A549 (cell line): Measurements from ENCODE around the gene HOXB1. TPM values are rescaled to one million over a fixed set of nuclear protein-coding genes. Genes with fewer than 3 reads are reported as not detected.
A peak's percentile ranks its signal among the peaks of the same experiment; 100 is the strongest.

Experiments used
- ATAC-seq, 2 experiments: fragments of 200-7000 bp in 1 of 2; fragments of >200 bp in 1 of 2; cut with Nextera tagmentation in 1 of 2; cut with Tn5 transposase in 1 of 2; 3 replicates each; pipeline versions ENCODE4 v1.8.0 to v1.9.1; 2018 to 2020; ENCODE audit warnings: mild to moderate bottlenecking in 1 of 2, moderate library complexity in 1 of 2
- CTCF ChIA-PET: fragments of 300-600 bp; sonication (Branson Sonifier 250); formaldehyde crosslinking; extraction: SDS; loops from one replicate; lab custom pipeline; 2021; ENCODE audit warnings: antibody characterized with exemption, inconsistent platforms; lab: Yijun Ruan, JAX
- POLR2A ChIA-PET: fragments of 350-600 bp; formaldehyde crosslinking; extraction: SDS; loops from one replicate; lab custom pipeline; 2021; ENCODE audit warnings: antibody characterized with exemption, inconsistent platforms; lab: Yijun Ruan, JAX
- DNase-seq, 2 experiments: peaks; one replicate each; pipeline versions ENCODE4 v3.0.0 to v3.0.0-alpha.2; 2011 to 2016; ENCODE audit warnings: low read depth in 1 of 2, low spot score in 1 of 2
- FAIRE-seq: peaks from 2 replicates; lab custom pipeline; 2011; peaks lifted over from hg19 to GRCh38; lab: Jason Lieb, UNC
- H3K27ac ChIP-seq, 2 experiments: fragments of >200 bp; sonication (Bioruptor Twin); formaldehyde crosslinking; 3 replicates each; pipeline ENCODE4 v1.5.1; 2016 to 2017
- H3K4me1 ChIP-seq: fragments of >200 bp; sonication (Bioruptor Twin); formaldehyde crosslinking; 3 replicates; pipeline ENCODE4 v1.6.1; 2016
- H3K4me2 ChIP-seq: fragments of >200 bp; sonication (Bioruptor Twin); formaldehyde crosslinking; 3 replicates; pipeline ENCODE4 v1.6.1; 2016
- H3K4me3 ChIP-seq: fragments of >200 bp; sonication (Bioruptor Twin); formaldehyde crosslinking; 3 replicates; pipeline ENCODE4 v1.5.1; 2016
- H3K9me3 ChIP-seq: fragments of >200 bp; sonication (Bioruptor Twin); formaldehyde crosslinking; 3 replicates; pipeline ENCODE4 v1.6.1; 2016
- ATOH8 ChIP-seq: fragments of 250-450 bp; sonication (Bioruptor Pico); IDR thresholded peaks from 2 replicates; pipeline ENCODE4 v1.5.0; 2020; ENCODE audit warnings: low read depth, mild to moderate bottlenecking, moderate library complexity
- BCL3 ChIP-seq: fragments of >200 bp; sonication (Bioruptor Twin); formaldehyde crosslinking; IDR thresholded peaks from 3 replicates; pipeline ENCODE4 v1.6.1; 2016
- BHLHE40 ChIP-seq: IDR thresholded peaks from 2 replicates; pipeline ENCODE4 v1.6.1; 2012; ENCODE audit warnings: low read depth, low read length, inconsistent platforms
- CBX2 ChIP-seq: fragments of 200-600 bp; sonication (generic); IDR thresholded peaks from 2 replicates; pipeline ENCODE4 v1.6.1; 2016; ENCODE audit warnings: low read depth, mild to moderate bottlenecking, borderline replicate concordance
- CBX8 ChIP-seq: fragments of 200-600 bp; sonication (generic); IDR thresholded peaks from 2 replicates; pipeline ENCODE4 v1.6.1; 2016
- CHD2 ChIP-seq: fragments of 150-350 bp; IDR thresholded peaks from 2 replicates; pipeline ENCODE4 v1.6.1; 2014; ENCODE audit warnings: low read length; ENCODE audit not compliant: partially characterized antibody
- CHD4 ChIP-seq: fragments of 200-600 bp; sonication (generic); IDR thresholded peaks from 2 replicates; pipeline ENCODE4 v1.6.1; 2016; ENCODE audit warnings: antibody characterized with exemption, mild to moderate bottlenecking, borderline replicate concordance
- CTCF ChIP-seq: fragments of >200 bp; sonication (Bioruptor Twin); formaldehyde crosslinking; IDR thresholded peaks from 3 replicates; pipeline ENCODE4 v1.5.1; 2016
- EHF ChIP-seq: fragments of 250-450 bp; sonication (Bioruptor Pico); IDR thresholded peaks from 2 replicates; pipeline ENCODE4 v1.5.0; 2020; ENCODE audit warnings: mild to moderate bottlenecking
- ESRRA ChIP-seq: fragments of 150-350 bp; IDR thresholded peaks from 2 replicates; pipeline ENCODE4 v1.6.1; 2014; ENCODE audit warnings: mild to moderate bottlenecking, low read length, borderline replicate concordance
- FOSB ChIP-seq: fragments of 250-450 bp; sonication (Bioruptor Pico); IDR thresholded peaks from 2 replicates; pipeline ENCODE4 v1.5.0; 2020; ENCODE audit warnings: mild to moderate bottlenecking, moderate library complexity
- FOSL2 ChIP-seq, 2 experiments: fragments of 450-650 bp in 1 of 2; fragments of >200 bp in 1 of 2; sonication (Bioruptor Twin) in 1 of 2; formaldehyde crosslinking; IDR thresholded peaks; 2 replicates each; pipeline versions ENCODE4 v1.5.0 to v1.6.1; 2016 to 2020; ENCODE audit warnings: mild to moderate bottlenecking in 1 of 2, moderate library complexity in 1 of 2
- FOXS1 ChIP-seq: fragments of 250-450 bp; sonication (Bioruptor Pico); IDR thresholded peaks from 2 replicates; pipeline ENCODE4 v1.5.0; 2020; ENCODE audit warnings: mild to moderate bottlenecking, moderate library complexity
- HMGXB4 ChIP-seq: fragments of 250-450 bp; sonication (Bioruptor Pico); IDR thresholded peaks from 2 replicates; pipeline ENCODE4 v1.5.0; 2021; ENCODE audit warnings: mild to moderate bottlenecking, moderate library complexity, borderline replicate concordance
- HOXA7 ChIP-seq: fragments of 250-450 bp; sonication (Bioruptor Pico); IDR thresholded peaks from 2 replicates; pipeline ENCODE4 v1.5.0; 2020; ENCODE audit warnings: mild to moderate bottlenecking, moderate library complexity
- KDM1A ChIP-seq: fragments of 200-600 bp; sonication (generic); IDR thresholded peaks from 2 replicates; pipeline ENCODE4 v1.6.1; 2016; ENCODE audit warnings: low read depth, mild to moderate bottlenecking
- MAX ChIP-seq: IDR thresholded peaks from 2 replicates; pipeline ENCODE4 v1.6.1; 2012
- NPAS2 ChIP-seq: fragments of 250-450 bp; sonication (Bioruptor Pico); IDR thresholded peaks from 2 replicates; pipeline ENCODE4 v1.8.0; 2022; ENCODE audit warnings: mild to moderate bottlenecking, moderate library complexity, borderline replicate concordance
- POLR2A ChIP-seq: IDR thresholded peaks from 2 replicates; pipeline ENCODE4 v1.6.1; 2012; ENCODE audit warnings: mild to moderate bottlenecking, low read length
- RAD21 ChIP-seq, 2 experiments: fragments of >200 bp in 1 of 2; sonication (Bioruptor Twin) in 1 of 2; formaldehyde crosslinking in 1 of 2; IDR thresholded peaks in 1 of 2; conservative IDR thresholded peaks in 1 of 2; 2 replicates in 1 of 2; 3 replicates in 1 of 2; pipeline ENCODE4 v1.6.1; 2012 to 2018; ENCODE audit warnings: inconsistent platforms in 1 of 2
- RARB ChIP-seq: fragments of 250-450 bp; sonication (Bioruptor Pico); IDR thresholded peaks from 2 replicates; pipeline ENCODE4 v1.8.0; 2021; ENCODE audit warnings: mild to moderate bottlenecking, moderate library complexity
- REST ChIP-seq: fragments of 200-600 bp; sonication (generic); IDR thresholded peaks from 2 replicates; pipeline ENCODE4 v1.6.1; 2016; ENCODE audit warnings: antibody characterized with exemption, mild to moderate bottlenecking, moderate library complexity
- RFX5 ChIP-seq: fragments of 450-650 bp; IDR thresholded peaks from 2 replicates; pipeline ENCODE4 v1.7.1; 2014; ENCODE audit warnings: antibody characterized with exemption, mild to moderate bottlenecking, moderate library complexity
- SREBF2 ChIP-seq: fragments of 450-650 bp; IDR thresholded peaks from 2 replicates; pipeline ENCODE4 v1.6.1; 2014; ENCODE audit warnings: mild to moderate bottlenecking, moderate library complexity
- TFCP2L1 ChIP-seq: fragments of 250-450 bp; sonication (Bioruptor Pico); IDR thresholded peaks from 2 replicates; pipeline ENCODE4 v1.5.0; 2021; ENCODE audit warnings: mild to moderate bottlenecking
- ZC3H11A ChIP-seq: fragments of 450-650 bp; IDR thresholded peaks from 2 replicates; pipeline ENCODE4 v1.6.1; 2014; ENCODE audit warnings: antibody characterized with exemption, mild to moderate bottlenecking
- ZNF302 ChIP-seq: fragments of 250-450 bp; sonication (Bioruptor Pico); IDR thresholded peaks from 2 replicates; pipeline ENCODE4 v1.9.0; 2021; ENCODE audit warnings: inconsistent platforms, mild to moderate bottlenecking, moderate library complexity
- WGBS: methylation state at CpG from one replicate; pipeline ENCODE4 v1.1.6; 2017; ENCODE audit errors: missing lambda C conversion rate; 5-methylcytosine and 5-hydroxymethylcytosine counted together
- polyA plus RNA-seq, 4 experiments: library from polyadenylated mRNA; depleted of rRNA in 3 of 4; stranded (reverse); fragments of >200 nt; fragmentation: RNase III in 1 of 4; extraction: RNeasy Plus Mini Kit Qiagen cat#74134 plus additional on column Dnase treatment in 1 of 4; gene quantifications; 2 replicates in 3 of 4; 3 replicates in 1 of 4; pipeline ENCODE4 v1.2.3, GENCODE V29; 2011 to 2017

HOXB1 gene
- polyA plus RNA-seq, 2 of the 4 experiments (the other 2 are of a cell fraction) = not detected

GRCh38 chr17:48553826-48554225, 23.0 kb upstream of the HOXB1 start:
- TF ChIP-seq HOXA7 (CRISPR knock-in tag) = no peak
- TF ChIP-seq HMGXB4 (CRISPR knock-in tag) = no peak
- TF ChIP-seq BHLHE40 = no peak
- no peak for TF ChIP-seq ZC3H11A
- no peak for TF ChIP-seq RAD21 (conservative IDR thresholded peaks at IDR 0.05 in 1 of 2, IDR thresholded peaks at IDR 0.05 in 1 of 2)
- TF ChIP-seq CHD4 = no peak
- no peak for TF ChIP-seq SREBF2
- TF ChIP-seq RARB = no peak
- TF ChIP-seq CBX2 = no peak
- Histone ChIP-seq H3K4me1 (peaks cover 31% of the 10 kb centered on the region), H3K27ac (peak overlapping the region; percentile 97), H3K9me3 (no peaks in the 10 kb centered on the region), H3K4me3 (peak overlapping the region; percentile 60), H3K4me2 (peak overlapping the region; percentile 89)
- FAIRE-seq = peak; percentile 93
- 25% methylated on average over 1 of the region's 1 CpG for WGBS
- DNase-seq = no peak
- CTCF ChIA-PET = interaction anchor here (0.6 to 3.0 kb wide), 5 partner anchors 12 to 68 kb away, joined by 3 to 9 read pairs (median 7); no protein-coding TSS in a partner anchor
- ATAC-seq = no peak
- POLR2A ChIA-PET = no interaction called here

- Histone ChIP-seq H3K4me2 (peak overlapping the region; percentile 89; the same call in 2 of the 3 replicates), H3K9me3 (no peaks in the 10 kb centered on the region), H3K4me1 (peaks cover 31% of the 10 kb centered on the region), H3K27ac (peak overlapping the region; percentile 1 to 34; a peak in 3 of 6 replicates), H3K4me3 (no peak overlapping the region)
- 67% methylated on average over 5 of the region's 5 CpGs for WGBS
- no peak for FAIRE-seq
- DNase-seq = no peak
- ChIA-PET POLR2A (no interaction called here), CTCF (interaction anchor here (1.8 kb wide), 1 partner anchor 61 kb away, joined by 9 read pairs; no protein-coding TSS in a partner anchor)
- TF ChIP-seq RFX5 (no peak), NPAS2 (CRISPR knock-in tag) (no peak), CBX8 (no peak), REST (no peak), ESRRA (no peak), BCL3 (no peak), TFCP2L1 (no peak), EHF (CRISPR knock-in tag) (no peak), CBX2 (no peak), FOSB (CRISPR knock-in tag) (no peak), FOXS1 (no peak), ATOH8 (CRISPR knock-in tag) (no peak), KDM1A (no peak), POLR2A (no peak), CHD4 (no peak), MAX (no peak), FOSL2 (IDR thresholded peaks at IDR 0.05) (no peak), FOSL2 (CRISPR knock-in tag; IDR thresholded peaks at IDR 0.05) (no peak), CTCF (no peak), CHD2 (no peak), ZNF302 (CRISPR knock-in tag) (no peak)
- peak in 1 of 2 experiments; percentile 1; a peak in 1 of 6 replicates for ATAC-seq
Observed at GRCh38 chr17:48553190-48553547, 22.4 kb upstream of the HOXB1 start.
